Measurements from ENCODE around the gene IDI2. TPM values are rescaled to one million over a fixed set of nuclear protein-coding genes. Genes with fewer than 3 reads are reported as not detected.

IDI2 gene
- total RNA-seq, 4 donors from 2014 or later, result not detected

DNA sequence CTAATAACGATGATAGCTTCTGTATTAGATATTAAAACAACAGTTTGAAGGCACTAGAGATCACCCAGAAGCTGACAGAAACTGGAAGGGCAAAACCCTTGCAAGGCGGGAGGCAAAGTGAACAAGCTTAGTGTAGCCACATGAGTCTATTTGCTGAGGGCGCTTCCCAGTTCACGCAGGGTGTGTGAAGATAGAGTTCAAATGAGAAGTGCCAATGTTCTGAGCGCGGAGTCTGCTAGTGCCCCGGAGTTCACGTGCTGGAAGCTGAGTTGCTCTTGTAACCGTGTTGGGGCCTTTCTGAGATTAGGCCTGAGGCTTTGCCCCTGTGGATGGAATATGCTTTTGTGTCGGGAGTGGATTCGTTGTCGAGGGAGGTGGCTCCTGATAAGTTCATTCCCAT lies 54.0 kb downstream of the IDI2 start:
- H3K9me3 ChIP-seq, result no peaks in the 10 kb centered on the region
- no peaks in the 10 kb centered on the region for H3K27me3 ChIP-seq
- peaks cover 0 to 17% (median 0%) of the 10 kb centered on the region in 4 donors for H3K4me1 ChIP-seq
- H3K27ac ChIP-seq, result no peak overlapping the region
- peak in 1 of 3 donors; percentile 41 for DNase-seq
- no peak overlapping the region for H3K4me3 ChIP-seq
- no peaks in the 10 kb centered on the region for H3K36me3 ChIP-seq
- no peak for TF ChIP-seq POLR2A (IDR thresholded peaks at IDR 0.05)

DNA sequence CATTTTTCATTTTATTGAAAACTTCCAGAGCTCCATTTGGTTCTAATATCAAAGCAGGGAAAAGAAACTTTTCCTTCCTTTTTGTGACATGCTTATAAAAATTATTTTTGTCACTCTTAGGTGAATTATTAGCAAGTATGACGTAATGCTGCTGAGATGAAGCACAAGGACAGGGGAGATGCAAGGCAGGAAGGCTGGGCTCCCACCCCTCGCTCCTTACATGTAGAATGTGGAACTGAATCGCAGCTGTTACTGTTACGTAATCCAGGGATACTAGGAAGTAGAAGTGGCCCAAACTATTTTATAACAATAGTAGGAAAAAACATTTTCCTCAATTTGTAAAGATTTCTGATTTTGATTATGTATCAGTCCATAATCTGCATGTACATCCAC lies 54.5 kb downstream of the IDI2 start:
- Histone ChIP-seq H3K9me3 (no peaks in the 10 kb centered on the region), H3K27me3 (no peaks in the 10 kb centered on the region), H3K4me3 (no peak overlapping the region), H3K27ac (peak overlapping the region in 1 of 4 donors; percentile 6), H3K4me1 (peaks cover 0 to 17% (median 0%) of the 10 kb centered on the region in 4 donors), H3K36me3 (no peaks in the 10 kb centered on the region)
- TF ChIP-seq, protein P1, sequence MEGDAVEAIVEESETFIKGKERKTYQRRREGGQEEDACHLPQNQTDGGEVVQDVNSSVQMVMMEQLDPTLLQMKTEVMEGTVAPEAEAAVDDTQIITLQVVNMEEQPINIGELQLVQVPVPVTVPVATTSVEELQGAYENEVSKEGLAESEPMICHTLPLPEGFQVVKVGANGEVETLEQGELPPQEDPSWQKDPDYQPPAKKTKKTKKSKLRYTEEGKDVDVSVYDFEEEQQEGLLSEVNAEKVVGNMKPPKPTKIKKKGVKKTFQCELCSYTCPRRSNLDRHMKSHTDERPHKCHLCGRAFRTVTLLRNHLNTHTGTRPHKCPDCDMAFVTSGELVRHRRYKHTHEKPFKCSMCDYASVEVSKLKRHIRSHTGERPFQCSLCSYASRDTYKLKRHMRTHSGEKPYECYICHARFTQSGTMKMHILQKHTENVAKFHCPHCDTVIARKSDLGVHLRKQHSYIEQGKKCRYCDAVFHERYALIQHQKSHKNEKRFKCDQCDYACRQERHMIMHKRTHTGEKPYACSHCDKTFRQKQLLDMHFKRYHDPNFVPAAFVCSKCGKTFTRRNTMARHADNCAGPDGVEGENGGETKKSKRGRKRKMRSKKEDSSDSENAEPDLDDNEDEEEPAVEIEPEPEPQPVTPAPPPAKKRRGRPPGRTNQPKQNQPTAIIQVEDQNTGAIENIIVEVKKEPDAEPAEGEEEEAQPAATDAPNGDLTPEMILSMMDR (IDR thresholded peaks at IDR 0.05), result no peak
- TF ChIP-seq POLR2A (IDR thresholded peaks at IDR 0.05), result no peak
- peak in 1 of 3 donors; percentile 48 for DNase-seq

DNA sequence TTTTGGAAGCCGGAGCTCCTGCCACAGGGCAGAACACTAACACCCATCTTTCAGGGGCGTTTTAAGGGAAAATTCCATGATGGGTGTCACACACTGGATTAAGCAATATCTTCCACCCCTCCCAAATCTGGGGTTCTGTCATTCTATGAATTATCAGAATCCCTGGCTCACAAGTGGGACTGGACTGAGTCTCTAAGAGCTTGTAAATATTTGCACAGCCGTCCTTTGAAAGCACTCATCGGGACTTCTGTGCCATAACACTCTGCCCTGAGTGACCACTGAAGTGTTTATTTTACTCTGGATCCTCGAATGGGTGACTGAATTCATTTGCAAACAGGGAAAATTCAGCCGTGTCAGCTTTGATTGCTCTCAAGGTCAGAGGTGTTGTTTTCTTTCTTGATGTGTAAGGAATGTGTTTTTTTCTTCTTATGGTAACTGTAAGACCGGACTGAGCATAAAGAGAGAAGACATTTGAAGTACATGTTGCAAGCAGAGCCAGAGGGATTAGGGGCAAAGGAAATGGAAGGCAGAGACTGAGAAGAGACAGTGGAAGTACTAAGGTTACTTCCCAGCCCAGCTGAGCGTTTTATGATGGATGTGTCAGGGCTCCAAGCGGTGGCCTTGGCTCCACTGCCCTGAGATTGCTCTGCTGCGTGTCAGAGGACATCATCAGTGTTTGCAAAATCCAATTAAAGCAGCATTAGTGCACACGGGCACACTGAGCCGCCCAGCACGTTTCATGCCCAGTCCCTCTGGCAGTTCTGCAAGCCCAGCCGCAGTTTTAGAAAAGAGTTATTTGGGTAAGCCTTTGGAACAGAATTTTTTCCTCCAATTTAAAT lies 55.1 kb downstream of the IDI2 start:
- H3K4me3 ChIP-seq, result no peak overlapping the region
- H3K27ac ChIP-seq, result peak overlapping the region in 2 of 4 donors; percentile 6 to 37
- no peak for TF ChIP-seq POLR2A (IDR thresholded peaks at IDR 0.05)
- TF ChIP-seq, protein P1 (IDR thresholded peaks at IDR 0.05), result no peak
- H3K36me3 ChIP-seq, result no peaks in the 10 kb centered on the region
- H3K4me1 ChIP-seq, result peaks cover 0 to 17% (median 0%) of the 10 kb centered on the region in 4 donors
- no peaks in the 10 kb centered on the region for H3K27me3 ChIP-seq
- H3K9me3 ChIP-seq, result no peaks in the 10 kb centered on the region
- peak in 1 of 3 donors; percentile 69 for DNase-seq

DNA sequence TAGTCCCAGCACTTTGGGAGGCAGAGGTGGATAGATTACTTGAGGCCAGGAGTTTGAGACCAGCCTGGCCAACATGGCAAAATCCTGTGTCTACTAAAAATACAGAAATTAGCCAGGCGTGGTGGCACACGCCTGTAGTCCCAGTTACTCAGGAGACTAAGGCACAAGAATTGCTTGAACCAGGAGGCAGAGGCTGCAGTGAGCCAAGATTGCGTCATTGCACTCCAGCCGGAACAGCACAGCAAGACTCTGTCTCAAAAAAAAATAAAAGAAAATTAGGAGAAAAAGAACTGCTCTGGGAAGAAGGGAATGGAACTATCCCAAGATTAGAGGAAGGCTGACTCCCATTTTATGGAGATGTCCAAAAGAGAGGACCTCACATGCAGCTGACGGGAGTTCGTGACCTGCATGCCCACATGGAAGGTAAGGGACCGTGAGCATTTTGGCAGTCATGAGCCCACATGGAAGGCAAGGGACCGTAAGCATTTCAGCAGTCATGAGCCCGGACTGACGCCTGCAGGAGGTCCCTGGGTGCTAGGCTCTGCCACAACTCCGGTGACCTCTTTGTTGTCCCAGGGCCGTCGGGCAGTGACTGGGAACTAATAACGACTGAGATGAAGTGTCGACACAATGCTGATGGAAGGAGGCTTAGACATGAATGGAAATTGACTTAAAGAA lies 56.0 kb downstream of the IDI2 start:
- Histone ChIP-seq H3K4me3 (no peak overlapping the region), H3K4me1 (peaks cover 0 to 17% (median 0%) of the 10 kb centered on the region in 4 donors), H3K9me3 (no peaks in the 10 kb centered on the region), H3K27ac (peak overlapping the region in 1 of 4 donors; percentile 37), H3K36me3 (no peaks in the 10 kb centered on the region), H3K27me3 (no peaks in the 10 kb centered on the region)
- peak in 1 of 3 donors; percentile 40 for DNase-seq
- TF ChIP-seq, protein P1 (IDR thresholded peaks at IDR 0.05), result no peak
- TF ChIP-seq POLR2A (IDR thresholded peaks at IDR 0.05), result no peak

Other genes starting within 250 kb of the IDI2 start
- 100 to 1,000 TPM in 2 of 4 donors, 10 to 100 TPM in 2; 77.2 to 106 (median 93.3) TPM for gene LARP4B, start 94.2 kb downstream of the IDI2 start, total RNA-seq
- gene GTPBP4, start 37.4 kb downstream of the IDI2 start, total RNA-seq, result 100 to 1,000 TPM in 1 of 4 donors, 10 to 100 TPM in 3; 16.9 to 196 (median 22.6) TPM
- 10 to 100 TPM; 52.0 to 71.0 (median 60.5) TPM for gene IDI1, start 23.3 kb upstream of the IDI2 start, total RNA-seq
- 10 to 100 TPM; 16.8 to 28.8 (median 22.3) TPM for gene WDR37, start 30.5 kb upstream of the IDI2 start, total RNA-seq

Measured in Peyer's patch (tissue), 4 donors.